H1 (cell line): ENCODE measurements around the gene INPP4A. TPM values are rescaled to one million over a fixed set of nuclear protein-coding genes. Genes with fewer than 3 reads are reported as not detected.

Experiments used
- CTCF ChIA-PET: fragments of 300-600 bp; sonication (Branson Sonifier 250); formaldehyde crosslinking; loops from one replicate; lab custom pipeline; 2021; ENCODE audit not compliant: partially characterized antibody; lab: Charles Lee
- POLR2A ChIA-PET: fragments of 300-600 bp; sonication (Branson Sonifier 250); formaldehyde crosslinking; loops from one replicate; lab custom pipeline; 2021; ENCODE audit warnings: inconsistent platforms; ENCODE audit not compliant: partially characterized antibody; lab: Charles Lee
- DNase-seq, 2 experiments: peaks; one replicate each; pipeline versions ENCODE4 v3.0.0 to v3.0.0-alpha.2; 2010 to 2022; ENCODE audit warnings: low spot score in 2 of 2, low read depth in 1 of 2, mixed read lengths in 1 of 2
- FAIRE-seq: peaks from 2 replicates; lab custom pipeline; 2011; peaks lifted over from hg19 to GRCh38; lab: Jason Lieb, UNC
- H2AFZ ChIP-seq: 2 replicates; pipeline ENCODE4 v1.8.1; 2012; ENCODE audit warnings: low read length, inconsistent platforms
- H2AK5ac ChIP-seq: 2 replicates; pipeline ENCODE4 v1.6.1; 2013; ENCODE audit warnings: low read depth, low read length
- H2BK120ac ChIP-seq: replicated peaks from 2 replicates; pipeline ENCODE3; 2013; ENCODE audit warnings: low read depth, low read length, inconsistent platforms
- H2BK12ac ChIP-seq: 2 replicates; pipeline ENCODE4 v1.6.1; 2013; ENCODE audit warnings: low read depth, low read length
- H2BK15ac ChIP-seq: 2 replicates; pipeline ENCODE4 v1.6.1; 2013; ENCODE audit warnings: low read length
- H2BK20ac ChIP-seq: 2 replicates; pipeline ENCODE4 v1.6.1; 2013; ENCODE audit warnings: low read length
- H2BK5ac ChIP-seq: 2 replicates; pipeline ENCODE4 v1.6.1; 2013; ENCODE audit warnings: low read depth, low read length
- H3K14ac ChIP-seq: 2 replicates; pipeline ENCODE4 v1.6.1; 2013; ENCODE audit warnings: inconsistent platforms; ENCODE audit not compliant: insufficient read length
- H3K18ac ChIP-seq: 2 replicates; pipeline ENCODE4 v1.6.1; 2013; ENCODE audit warnings: low read length; ENCODE audit errors: extremely low read depth
- H3K23ac ChIP-seq: 2 replicates; pipeline ENCODE4 v1.6.1; 2013; ENCODE audit warnings: inconsistent platforms; ENCODE audit not compliant: insufficient read length
- H3K23me2 ChIP-seq: 2 replicates; pipeline ENCODE4 v1.6.1; 2013; ENCODE audit warnings: low read depth, low read length
- H3K27ac ChIP-seq: 2 replicates; pipeline ENCODE4 v1.6.1; 2011; ENCODE audit warnings: low read depth, low read length, inconsistent platforms
- H3K27me3 ChIP-seq, 4 experiments: replicated peaks in 1 of 4; 1 replicate in 1 of 4; 2 replicates in 3 of 4; pipeline versions ENCODE4 v1.6.1 to v1.8.1; 2011 to 2013; ENCODE audit warnings: low read length in 3 of 4, mild to moderate bottlenecking in 3 of 4, inconsistent platforms in 2 of 4, mixed read lengths in 2 of 4, moderate library complexity in 1 of 4; ENCODE audit not compliant: control insufficient read depth in 3 of 4, insufficient read depth in 3 of 4; ENCODE audit errors: extremely low read depth in 1 of 4
- H3K36me3 ChIP-seq, 4 experiments: 2 replicates each; pipeline versions ENCODE4 v1.6.1 to v1.8.1; 2011 to 2013; ENCODE audit warnings: mild to moderate bottlenecking in 4 of 4, low read length in 3 of 4, moderate library complexity in 2 of 4, control low read depth in 1 of 4, inconsistent platforms in 1 of 4; ENCODE audit not compliant: insufficient read depth in 4 of 4, control insufficient read depth in 2 of 4
- H3K4ac ChIP-seq: replicated peaks from 2 replicates; pipeline ENCODE3; 2013; ENCODE audit warnings: low read length, low read depth, mixed read lengths, inconsistent platforms; ENCODE audit not compliant: insufficient read length
- H3K4me1 ChIP-seq, 4 experiments: replicated peaks in 1 of 4; 1 replicate in 1 of 4; 2 replicates in 3 of 4; pipeline versions ENCODE4 v1.6.1 to v1.8.1; 2011 to 2013; ENCODE audit warnings: low read length in 3 of 4, inconsistent platforms in 2 of 4, mixed read lengths in 1 of 4; ENCODE audit not compliant: insufficient read depth in 4 of 4, control insufficient read depth in 3 of 4
- H3K4me2 ChIP-seq, 2 experiments: 2 replicates each; pipeline versions ENCODE4 v1.6.1 to v1.8.1; 2011 to 2013; ENCODE audit warnings: low read depth in 2 of 2, low read length in 2 of 2, control low read depth in 1 of 2, inconsistent platforms in 1 of 2, mild to moderate bottlenecking in 1 of 2; ENCODE audit not compliant: insufficient read depth in 1 of 2
- H3K4me3 ChIP-seq, 4 experiments: fragments of 200-600, 300-600 bp in 1 of 4; sonication (generic), shearing (Covaris generic), sonication (Bioruptor Twin) in 1 of 4; 2 replicates each; pipeline versions ENCODE4 v1.5.1 to v1.8.1; 2011 to 2016; ENCODE audit warnings: low read length in 4 of 4, low read depth in 3 of 4, control low read depth in 2 of 4, inconsistent platforms in 2 of 4, mild to moderate bottlenecking in 2 of 4, mixed read lengths in 1 of 4, moderate library complexity in 1 of 4; ENCODE audit not compliant: insufficient read depth in 2 of 4; ENCODE audit errors: extremely low read depth in 1 of 4
- H3K56ac ChIP-seq: replicated peaks from 2 replicates; pipeline ENCODE3; 2013; ENCODE audit warnings: low read depth, mild to moderate bottlenecking, mixed read lengths, low read length, inconsistent platforms; ENCODE audit not compliant: insufficient read length
- H3K79me1 ChIP-seq: 2 replicates; pipeline ENCODE4 v1.6.1; 2013; ENCODE audit warnings: low read depth, low read length, control low read depth
- H3K79me2 ChIP-seq, 2 experiments: 2 replicates each; pipeline versions ENCODE4 v1.6.1 to v1.8.1; 2012 to 2013; ENCODE audit warnings: low read length in 2 of 2, mild to moderate bottlenecking in 2 of 2, inconsistent platforms in 1 of 2; ENCODE audit not compliant: insufficient read depth in 2 of 2, control insufficient read depth in 1 of 2
- H3K9ac ChIP-seq, 4 experiments: replicated peaks in 1 of 4; 1 replicate in 1 of 4; 2 replicates in 3 of 4; pipeline versions ENCODE4 v1.6.1 to v1.8.1; 2011 to 2013; ENCODE audit warnings: low read depth in 3 of 4, low read length in 3 of 4, control low read depth in 2 of 4, mild to moderate bottlenecking in 2 of 4, moderate library complexity in 2 of 4, inconsistent platforms in 1 of 4; ENCODE audit errors: extremely low read depth in 1 of 4
- H3K9me3 ChIP-seq, 2 experiments: 2 replicates each; pipeline versions ENCODE4 v1.6.1 to v1.8.1; 2012 to 2013; ENCODE audit warnings: mild to moderate bottlenecking in 2 of 2, moderate library complexity in 2 of 2, control low read depth in 1 of 2, inconsistent platforms in 1 of 2, low read depth in 1 of 2, low read length in 1 of 2, mixed read lengths in 1 of 2; ENCODE audit not compliant: insufficient read depth in 2 of 2
- H4K20me1 ChIP-seq, 2 experiments: replicated peaks in 1 of 2; 2 replicates each; pipeline versions ENCODE3 to v1.8.1; 2011 to 2013; ENCODE audit warnings: inconsistent platforms in 2 of 2, low read length in 2 of 2, mild to moderate bottlenecking in 1 of 2; ENCODE audit not compliant: insufficient read depth in 2 of 2, control insufficient read depth in 1 of 2
- H4K5ac ChIP-seq: 2 replicates; pipeline ENCODE4 v1.6.1; 2013; ENCODE audit warnings: low read length, low read depth, mixed read lengths, inconsistent platforms; ENCODE audit not compliant: insufficient read length
- H4K8ac ChIP-seq: 2 replicates; pipeline ENCODE4 v1.8.0; 2013; ENCODE audit warnings: mild to moderate bottlenecking, moderate library complexity, low read length, inconsistent platforms; ENCODE audit not compliant: insufficient read depth; ENCODE audit errors: extremely low read depth
- H4K91ac ChIP-seq: replicated peaks from 2 replicates; pipeline ENCODE3; 2013; ENCODE audit warnings: low read length, mixed read lengths, inconsistent platforms; ENCODE audit not compliant: insufficient read length
- WGBS, 2 experiments: shearing (Covaris generic) in 1 of 2; methylation state at CpG; one replicate each; pipeline versions ENCODE4 v1.1.6 to v1.1.7; 2013 to 2015; ENCODE audit warnings: low lambda C conversion rate in 2 of 2, mixed read lengths in 2 of 2, inconsistent platforms in 1 of 2, low coverage in 1 of 2, missing lambda C conversion rate in 1 of 2; ENCODE audit not compliant: insufficient replicate concordance in 2 of 2, insufficient coverage in 1 of 2, insufficient read length in 1 of 2; ENCODE audit errors: extremely low coverage in 1 of 2, missing lambda C conversion rate in 1 of 2; 5-methylcytosine and 5-hydroxymethylcytosine counted together
- polyA plus RNA-seq, 7 experiments: library from polyadenylated mRNA; depleted of rRNA in 3 of 7; stranded (reverse) in 5 of 7; unstranded in 2 of 7; fragments of >200 nt in 5 of 7; fragments of 200-250 nt in 2 of 7; gene quantifications; 1 replicate in 5 of 7; 2 replicates in 1 of 7; 4 replicates in 1 of 7; pipeline versions ENCODE4 v1.2.1 to v1.2.3, GENCODE V29; 2011 to 2013; ENCODE audit warnings: missing spikeins in 2 of 7, mixed read lengths in 2 of 7
- total RNA-seq: library from RNA; stranded (reverse); fragmentation: NEBNext Ultra II Directional; extraction: Animal tissue kit (Norgen Biotek cat#: 25700); gene quantifications from 2 replicates; pipeline ENCODE4 v1.2.1, GENCODE V29; 2021

The INPP4A gene
- total and polyA plus RNA-seq, 2 of the 8 experiments (the other 6 are each of a cell fraction or from before 2014, with no cell fraction given): 25.6 to 34.3 TPM

DNA sequence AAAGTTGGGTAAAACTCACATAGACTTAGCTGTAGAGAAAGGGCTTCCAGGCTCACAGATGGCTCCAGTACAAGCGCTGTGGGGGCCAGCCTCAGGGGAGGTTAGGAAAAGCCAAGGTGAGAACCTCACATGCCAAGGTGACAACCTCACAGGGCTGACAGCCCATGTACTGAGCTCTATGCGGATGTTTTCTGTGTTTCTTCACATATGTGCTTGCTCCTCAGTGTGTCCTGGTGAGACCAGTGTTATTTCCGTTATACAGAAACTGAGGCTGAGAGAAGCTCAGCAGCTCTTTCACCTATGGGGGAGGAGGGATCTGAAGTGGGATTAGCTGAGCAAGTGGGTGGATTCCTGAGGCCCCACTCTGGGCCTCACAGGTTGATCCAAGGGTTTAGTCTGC, 67.3 kb downstream of the INPP4A start:
- peaks cover 0 to 4% (median 2%) of the 10 kb centered on the region in 4 experiments; a peak in 4 of 7 replicates for H3K4me1 ChIP-seq
- 89% methylated on average over 3 of the region's 3 CpGs; no CpG with 5 or more reads in 1 of the 2 experiments for WGBS, 2 experiments
- no peak overlapping the region for H2BK15ac ChIP-seq
- no peak overlapping the region for H2BK120ac ChIP-seq
- H3K23ac ChIP-seq: no peak overlapping the region
- H3K79me2 ChIP-seq: peaks cover 0 to 46% of the 10 kb centered on the region in 2 experiments; a peak in 2 of 4 replicates
- no peak overlapping the region for H2BK12ac ChIP-seq
- peaks cover 2% of the 10 kb centered on the region; the same call in 1 of the 2 replicates for H3K23me2 ChIP-seq
- no peak overlapping the region for H3K4me2 ChIP-seq
- no peak overlapping the region for H3K4me3 ChIP-seq
- H4K91ac ChIP-seq: no peak overlapping the region
- H3K9ac ChIP-seq: no peak overlapping the region
- H3K56ac ChIP-seq: no peak overlapping the region
- no peak overlapping the region for H2BK5ac ChIP-seq
- ChIA-PET POLR2A (no interaction called here), CTCF (interaction anchor here (1.2 to 1.3 kb wide), 2 partner anchors 23 to 24 kb away, joined by 3 to 4 read pairs; no protein-coding TSS in a partner anchor)
- H3K4ac ChIP-seq: no peak overlapping the region
- no peaks in the 10 kb centered on the region; a peak in 1 of 8 replicates for H3K36me3 ChIP-seq
- no peak overlapping the region for H2AFZ ChIP-seq
- H3K79me1 ChIP-seq: peaks cover 10% of the 10 kb centered on the region
- H4K5ac ChIP-seq: no peak overlapping the region
- no peak overlapping the region for H2BK20ac ChIP-seq
- no peak overlapping the region for H3K18ac ChIP-seq
- peaks cover 2 to 7% of the 10 kb centered on the region in 2 experiments for H4K20me1 ChIP-seq
- no peak overlapping the region for H3K27ac ChIP-seq
- H3K14ac ChIP-seq: no peak overlapping the region
- H2AK5ac ChIP-seq: no peak overlapping the region
- FAIRE-seq (no peak), DNase-seq (no peak)
- no peak overlapping the region for H4K8ac ChIP-seq
- H3K27me3 ChIP-seq: no peaks in the 10 kb centered on the region
- H3K9me3 ChIP-seq: no peaks in the 10 kb centered on the region
